Fibroblast of skin of left biceps (primary cell): ENCODE measurements around the gene CNST.
"Not testable (repeated sequence)": the region's sequence is repeated elsewhere in the genome, so short reads cannot be mapped to it uniquely, and the experiment has no call there.

Experiments used
- DNase-seq, 2 experiments: peaks; one replicate each; pipeline ENCODE4 v3.0.0-alpha.2; 2013; ENCODE audit warnings: low read depth in 2 of 2

The CNST gene

DNA sequence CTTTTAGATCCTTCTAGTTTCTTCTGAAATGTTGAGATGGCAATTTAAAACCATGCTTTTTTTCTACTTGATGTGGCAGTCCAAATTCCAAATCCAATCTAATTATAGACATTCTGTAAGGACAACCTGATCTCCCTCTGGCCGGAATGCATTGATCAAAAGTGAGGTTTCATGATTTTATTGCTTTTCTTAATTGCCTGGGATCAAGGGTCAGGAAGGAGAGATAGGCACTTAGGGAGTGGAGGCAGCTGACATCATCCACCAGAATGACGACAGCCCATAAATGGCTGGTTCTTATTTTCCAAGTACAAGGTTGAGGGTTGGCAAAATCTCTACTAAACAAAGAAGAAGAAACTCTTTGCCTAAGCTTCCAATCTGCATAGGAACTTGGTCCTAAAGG is 111.6 kb downstream of the CNST start:
- no peak for DNase-seq

DNA sequence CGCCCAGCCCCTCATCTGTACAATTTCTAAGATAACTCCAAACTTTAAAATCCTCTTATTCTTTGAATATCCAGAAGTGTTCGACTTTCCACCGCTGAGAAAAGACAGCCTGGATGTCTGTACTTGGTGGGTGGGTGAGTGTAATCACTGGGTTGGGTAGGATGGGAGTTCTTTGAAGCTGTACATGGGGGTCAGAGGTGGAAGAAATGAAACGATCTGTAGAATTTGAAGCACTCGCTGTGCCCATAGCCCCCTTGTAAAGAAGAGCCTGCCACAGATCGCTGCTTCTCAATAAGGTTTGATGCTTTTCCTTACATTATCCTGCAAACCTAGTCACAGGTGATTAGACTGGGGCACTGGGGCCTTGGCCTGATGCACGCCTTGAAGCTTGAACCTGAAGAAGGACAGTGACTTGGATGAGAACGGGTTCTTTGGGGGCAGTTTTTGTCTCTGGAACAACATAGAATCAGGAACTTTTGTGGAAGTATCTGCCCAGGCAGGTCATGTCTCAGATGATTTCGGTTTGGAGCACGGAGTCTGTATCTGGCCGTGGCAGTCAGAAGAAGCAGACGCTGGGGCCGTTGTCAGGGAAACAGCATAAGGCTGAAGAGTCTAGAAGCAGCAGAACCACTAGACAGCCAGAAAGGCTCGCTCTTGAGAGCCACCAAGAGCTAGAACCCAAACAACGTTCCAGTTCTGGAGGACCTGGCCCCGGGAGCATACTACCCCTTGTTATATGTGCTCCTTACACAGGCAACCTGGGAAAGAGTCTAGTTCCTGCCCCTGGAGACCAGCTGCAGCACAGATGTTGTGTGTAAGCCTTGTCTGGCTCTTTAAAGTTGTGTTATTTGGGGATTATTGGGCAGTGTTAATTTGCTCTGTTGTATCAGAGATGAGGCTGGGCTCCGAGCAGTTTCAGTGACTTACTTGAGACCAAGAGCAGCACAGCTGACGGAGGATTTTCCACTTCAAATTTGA is 112.8 kb downstream of the CNST start:
- DNase-seq = no peak

DNA sequence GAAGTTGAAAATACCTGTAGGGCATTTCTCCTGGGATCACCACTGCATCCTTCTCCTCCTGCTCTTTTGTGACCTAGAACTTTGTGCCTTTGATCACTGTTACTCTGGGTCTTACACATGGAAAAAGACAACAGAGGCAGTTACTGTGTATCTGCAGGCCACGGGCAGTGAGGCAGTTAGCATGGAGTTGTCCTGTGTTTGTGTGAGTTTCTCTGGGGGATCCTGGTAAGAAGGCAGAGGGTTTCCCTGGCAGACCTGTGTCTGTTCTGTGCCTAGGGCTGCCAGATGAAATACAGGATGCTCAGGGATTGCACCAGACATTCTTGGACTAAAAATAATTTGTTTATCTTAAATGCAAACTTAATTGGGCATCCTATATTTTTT is 113.5 kb downstream of the CNST start:
- DNase-seq = no peak

DNA sequence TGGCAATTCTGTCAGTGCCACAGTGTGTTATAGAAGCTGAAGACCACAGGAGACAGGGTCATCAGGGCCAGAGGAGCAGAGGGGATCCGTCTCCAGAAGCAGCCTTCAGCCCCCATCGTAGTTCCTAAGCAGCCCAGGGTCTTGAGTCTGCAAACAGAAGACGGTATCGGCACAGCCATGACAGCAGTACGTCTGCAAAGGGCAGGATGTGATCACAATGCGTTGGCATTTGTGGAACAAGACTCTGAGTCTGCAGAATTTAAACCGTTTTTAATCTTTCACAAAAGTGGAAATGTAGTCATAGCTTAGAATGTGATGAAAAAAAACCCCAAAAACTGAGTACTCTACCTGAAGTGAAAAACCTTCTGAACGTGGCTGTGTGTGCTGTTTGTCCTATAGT is 113.9 kb downstream of the CNST start:
- no peak for DNase-seq

DNA sequence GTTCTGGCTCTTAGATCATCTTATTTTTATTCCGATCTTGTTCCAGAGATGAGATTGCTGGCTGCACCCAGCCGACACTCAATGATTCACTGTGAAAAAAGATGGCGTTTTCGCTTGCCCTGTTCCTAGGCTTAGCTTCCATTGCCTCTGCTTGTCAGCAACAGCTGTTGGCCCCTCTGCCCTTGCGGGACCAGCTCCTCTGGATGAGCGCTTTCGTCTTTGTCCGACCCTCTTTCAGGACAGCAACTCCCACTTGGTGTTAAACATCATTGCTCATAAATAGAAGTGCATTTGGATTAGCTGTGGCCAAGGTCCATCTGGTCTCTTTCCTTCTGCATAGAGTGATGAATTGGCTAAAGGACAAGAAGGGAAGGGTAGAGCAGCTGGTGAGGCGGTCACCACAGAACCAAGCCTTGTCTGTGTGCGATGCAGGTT is 114.5 kb downstream of the CNST start:
- DNase-seq = no peak

DNA sequence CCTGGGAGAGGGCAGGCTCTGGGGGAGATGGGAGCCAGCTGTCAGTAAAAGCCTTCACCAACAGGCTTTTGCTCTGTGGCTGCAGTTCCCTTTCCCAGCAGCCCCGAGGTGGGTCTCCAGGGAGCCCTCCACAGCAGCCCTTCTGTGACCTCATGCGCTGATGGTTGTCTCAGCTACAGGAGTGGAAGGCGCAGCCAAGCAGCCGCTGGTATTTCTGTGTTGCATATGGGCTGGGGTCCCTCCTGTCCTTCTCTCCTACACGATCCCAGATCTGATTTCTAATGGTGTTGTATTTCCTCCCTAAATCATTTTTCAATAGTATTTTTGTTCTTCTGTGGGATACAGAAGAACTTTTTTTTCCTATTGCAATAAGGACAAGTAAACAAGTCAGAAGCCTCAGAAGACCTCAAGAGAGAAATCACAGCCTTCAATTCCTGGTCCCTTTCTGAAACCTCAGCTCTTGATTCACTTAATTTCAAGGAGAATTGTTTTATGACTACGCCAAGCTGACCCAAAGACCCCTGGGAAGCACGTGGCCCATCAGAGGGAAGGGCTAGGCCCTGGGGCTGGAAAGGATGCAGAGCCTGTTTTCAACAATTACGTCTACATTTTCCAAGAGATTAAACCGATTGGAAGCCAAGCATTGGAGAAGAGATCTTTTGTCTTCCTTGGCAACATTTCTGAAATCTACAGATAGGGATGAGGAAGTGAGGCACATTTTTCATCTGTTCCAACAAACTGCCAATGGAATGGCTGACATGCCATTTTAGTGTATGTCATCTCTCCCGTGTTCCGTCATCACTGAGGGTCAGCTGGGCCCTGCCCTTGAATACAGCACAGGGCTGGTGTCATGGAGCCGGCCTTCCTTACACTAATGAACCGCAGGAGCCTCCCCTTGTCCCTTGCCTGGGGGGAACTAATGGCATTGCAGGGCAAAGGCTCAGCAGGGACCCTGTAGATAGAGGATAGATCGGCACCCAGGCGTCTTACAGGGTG is 115.9 kb downstream of the CNST start:
- no peak for DNase-seq

DNA sequence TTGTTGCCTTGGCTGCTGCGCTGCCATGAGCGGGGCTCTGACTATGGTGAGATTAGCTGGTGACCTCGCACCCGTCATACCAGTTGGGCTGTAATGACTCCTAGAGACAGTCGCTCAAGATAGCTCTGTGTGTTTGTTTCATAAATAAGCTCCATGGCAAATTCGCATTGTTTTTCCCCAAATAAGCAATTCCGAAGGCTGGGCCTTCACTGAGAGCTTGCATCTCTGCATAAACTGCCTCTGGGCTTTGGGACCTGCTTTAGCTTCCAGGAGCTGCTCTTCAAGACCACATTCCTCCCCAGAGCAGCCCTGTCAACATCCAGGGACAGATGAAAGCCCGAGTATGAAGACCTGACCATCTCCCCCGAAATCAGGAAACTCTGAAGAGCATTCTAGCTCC is 117.3 kb downstream of the CNST start:
- DNase-seq = no peak

DNA sequence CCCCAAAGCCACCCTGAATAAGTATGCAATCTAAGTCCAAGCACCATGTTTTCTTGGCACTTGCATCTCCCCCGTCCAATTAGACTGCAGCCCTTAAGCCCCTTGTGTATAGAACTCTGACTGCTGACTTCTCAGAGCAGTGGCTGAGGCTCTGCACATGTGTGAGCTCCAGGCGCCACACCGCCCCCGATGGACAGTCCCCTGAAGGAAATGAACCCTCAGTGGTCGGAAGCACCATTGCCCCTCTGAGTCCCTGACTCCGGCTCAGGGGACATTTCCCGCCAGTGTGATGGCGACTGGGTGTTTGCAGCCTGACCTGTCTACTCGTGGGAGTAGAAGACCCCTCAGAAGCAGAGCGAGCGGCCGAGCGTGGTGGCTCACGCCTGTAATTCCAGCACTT is 120.7 kb downstream of the CNST start:
- DNase-seq = no peak

DNA sequence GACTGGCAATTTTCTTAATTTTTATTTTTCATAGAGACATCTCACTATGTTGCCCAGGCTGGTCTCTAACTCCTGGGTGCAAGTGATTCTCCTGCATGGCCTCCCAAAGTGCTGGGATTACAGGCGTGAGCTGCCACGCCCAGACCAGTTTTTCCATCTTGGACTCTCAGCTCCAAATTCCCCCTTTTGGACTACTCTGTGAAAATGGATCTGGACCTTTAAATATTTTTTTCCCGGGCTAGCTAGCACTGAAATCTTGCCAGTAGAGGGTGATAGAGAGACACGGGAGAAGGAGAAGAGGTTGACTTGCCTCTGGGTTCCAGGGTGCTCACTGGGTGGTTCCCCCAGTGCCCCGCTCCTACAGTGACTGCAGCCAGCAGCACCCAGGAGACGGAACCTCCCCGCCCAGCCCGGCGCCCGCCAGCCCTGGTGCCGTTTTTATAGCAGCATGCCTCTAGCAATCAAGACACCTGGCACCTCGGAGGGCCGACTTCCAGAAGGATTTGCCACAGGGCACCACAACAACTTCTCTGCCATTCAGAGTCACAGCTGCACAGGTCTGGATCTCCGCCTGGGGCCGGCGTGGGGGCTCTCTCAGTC is 123.3 kb downstream of the CNST start:
- DNase-seq = peak; percentile 33 to 46

DNA sequence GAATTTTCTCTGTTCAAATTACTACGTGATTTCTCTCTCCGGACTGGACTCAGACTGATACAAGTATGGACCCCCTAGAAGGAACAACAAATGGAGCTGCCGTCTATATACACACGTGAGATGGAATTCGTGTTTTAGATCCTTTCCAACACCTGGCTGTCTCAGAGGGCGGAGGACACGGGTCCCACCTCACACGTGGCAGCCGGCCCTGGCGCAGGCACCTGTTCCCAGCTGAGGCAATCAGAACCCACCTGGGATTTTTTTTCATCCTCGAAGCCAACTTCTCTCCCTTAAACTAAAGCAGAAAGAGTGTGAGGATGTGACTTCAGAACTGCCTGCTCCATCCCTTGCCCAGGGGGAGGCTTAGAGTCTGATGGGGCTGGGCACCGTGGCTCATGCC is 123.8 kb downstream of the CNST start:
- no peak for DNase-seq

DNA sequence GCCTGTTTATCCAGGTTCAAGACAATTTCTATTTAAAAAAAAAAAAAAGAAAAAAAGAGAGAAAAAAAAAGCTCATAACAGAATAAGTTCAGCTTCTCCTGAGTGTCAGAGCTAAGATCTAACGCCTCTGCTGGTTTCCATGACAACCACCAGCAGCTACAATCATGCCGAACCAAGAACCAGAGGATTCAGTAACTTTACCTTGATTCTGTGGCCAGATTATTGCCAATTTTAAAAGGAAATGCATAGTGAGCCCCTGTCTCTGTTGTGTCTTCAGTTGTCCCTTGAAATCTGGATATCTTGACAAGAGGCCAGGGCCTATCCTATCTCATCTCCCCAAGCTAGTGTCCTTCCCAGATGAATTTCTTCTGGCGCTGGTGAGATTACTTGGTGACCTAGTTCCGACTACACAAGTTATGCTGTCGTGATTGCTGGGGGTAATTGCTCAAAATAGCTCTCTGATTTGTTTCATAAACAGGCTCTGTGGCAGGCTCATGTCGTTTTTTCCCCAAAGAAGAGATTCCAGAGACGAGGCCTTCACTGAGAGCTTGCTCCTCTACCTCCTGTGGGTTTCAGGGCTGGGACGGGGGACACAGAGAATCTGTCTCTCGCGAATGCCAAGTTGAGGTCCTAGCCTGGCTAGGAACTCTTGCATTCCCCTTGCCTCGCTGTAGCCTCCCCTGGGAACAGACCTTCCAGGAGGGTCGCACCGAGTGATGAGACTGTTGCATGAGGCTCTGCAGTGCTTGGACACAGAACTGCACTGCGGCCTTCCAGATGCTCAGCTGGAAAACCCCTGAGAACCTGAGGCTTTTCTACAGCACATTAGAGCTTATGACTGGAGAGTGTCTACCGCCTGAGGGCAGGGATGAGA is 125.6 kb downstream of the CNST start:
- no peak for DNase-seq

DNA sequence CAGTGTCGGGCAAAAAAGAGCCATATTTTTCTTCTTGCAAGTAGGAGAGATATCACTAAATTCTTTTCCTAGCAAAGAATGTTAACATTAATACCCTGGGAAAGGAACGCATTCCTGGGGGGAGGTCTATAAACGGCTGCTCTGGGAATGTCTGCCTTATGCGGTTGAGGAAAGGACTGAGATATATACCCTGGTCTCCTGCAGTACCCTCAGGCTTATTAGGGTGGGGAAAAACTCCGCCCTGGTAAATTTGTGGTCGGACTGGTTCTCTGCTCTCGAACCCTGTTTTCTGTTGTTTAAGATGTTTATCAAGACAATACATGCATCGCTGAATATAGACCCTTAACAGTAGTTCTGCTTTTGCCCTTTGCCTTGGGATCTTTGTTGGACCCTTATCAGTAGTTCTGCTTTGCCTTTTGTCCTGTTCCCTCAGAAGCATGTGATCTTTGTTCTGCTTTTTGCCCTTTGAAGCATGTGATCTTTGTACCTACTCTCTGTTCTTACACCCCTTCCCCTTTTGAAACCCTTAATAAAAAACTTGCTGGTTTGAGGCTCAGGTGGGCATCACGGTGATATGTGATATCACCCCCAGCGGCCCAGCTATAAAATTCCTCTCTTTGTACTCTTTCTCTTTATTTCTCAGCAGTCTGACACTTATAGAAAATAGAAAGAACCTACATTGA is 128.1 kb downstream of the CNST start:
- not testable (repeated sequence) for DNase-seq

DNA sequence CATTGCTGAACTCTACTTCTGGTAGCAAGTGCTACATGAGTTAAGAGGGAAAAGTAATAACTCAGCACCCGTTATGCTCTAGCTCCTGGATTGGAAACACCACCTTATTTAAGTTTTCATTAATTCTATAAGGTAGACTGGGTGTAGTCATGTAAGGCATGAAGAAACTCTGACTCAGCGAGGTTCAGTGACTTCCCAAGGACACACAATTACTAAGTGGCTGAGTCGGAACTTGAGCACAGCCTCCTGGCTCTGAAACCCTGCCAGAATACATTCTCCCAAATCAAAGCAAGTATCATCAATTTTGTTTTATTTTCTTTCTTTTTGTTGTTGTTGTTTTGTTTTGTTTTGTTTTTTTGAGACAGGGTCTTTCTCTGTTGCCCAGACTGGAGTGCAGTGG is 128.9 kb downstream of the CNST start:
- no peak for DNase-seq

DNA sequence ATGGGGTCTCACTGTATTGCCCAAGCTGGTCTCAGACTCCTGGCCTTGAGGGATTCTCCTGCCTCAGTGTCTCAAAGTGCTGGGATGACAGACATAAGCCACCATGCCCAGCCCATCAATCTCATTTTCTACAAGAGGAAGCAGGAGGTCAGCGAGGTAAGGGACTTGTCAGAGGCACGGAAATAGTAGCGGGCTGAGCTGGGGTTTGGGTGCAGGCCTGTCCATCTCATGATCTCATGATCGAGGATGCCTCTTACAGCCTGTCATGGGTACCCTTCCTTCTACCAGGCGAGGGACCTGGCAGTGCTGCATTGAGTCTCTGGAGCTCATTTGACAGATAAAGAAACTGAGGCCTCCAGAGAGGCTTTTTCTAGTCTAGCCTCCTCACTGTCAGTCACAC is 129.4 kb downstream of the CNST start:
- DNase-seq = no peak

DNA sequence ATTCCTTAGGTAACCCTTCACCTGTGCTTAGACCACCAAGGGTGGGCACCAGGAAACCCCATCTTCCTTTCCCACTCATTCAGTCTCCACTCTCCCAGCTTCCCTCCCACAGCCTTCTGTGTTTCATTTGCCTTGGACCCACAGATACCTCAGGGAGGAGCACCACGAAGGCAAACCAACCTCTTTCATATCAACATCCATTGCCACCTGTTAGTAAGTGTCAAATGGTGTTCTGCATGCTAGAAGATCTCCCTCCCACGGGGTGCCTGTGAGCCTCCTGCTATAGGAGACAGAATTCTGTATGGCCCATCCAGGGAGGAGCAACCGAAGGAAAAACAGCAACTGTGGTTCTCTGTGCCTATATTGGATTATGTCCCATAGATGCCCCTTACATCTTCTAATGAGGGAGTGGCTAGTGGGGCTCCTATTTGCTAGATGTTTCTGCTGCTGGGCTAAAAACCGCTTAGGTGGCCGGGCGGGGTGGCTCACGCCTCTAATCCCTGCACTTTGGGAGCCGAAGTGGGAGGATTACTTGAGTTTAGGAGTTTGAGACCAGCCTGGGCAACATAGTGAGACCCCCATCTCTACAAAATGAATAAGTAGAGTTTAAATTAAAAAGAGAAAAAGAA is 132.3 kb downstream of the CNST start:
- DNase-seq = no peak

DNA sequence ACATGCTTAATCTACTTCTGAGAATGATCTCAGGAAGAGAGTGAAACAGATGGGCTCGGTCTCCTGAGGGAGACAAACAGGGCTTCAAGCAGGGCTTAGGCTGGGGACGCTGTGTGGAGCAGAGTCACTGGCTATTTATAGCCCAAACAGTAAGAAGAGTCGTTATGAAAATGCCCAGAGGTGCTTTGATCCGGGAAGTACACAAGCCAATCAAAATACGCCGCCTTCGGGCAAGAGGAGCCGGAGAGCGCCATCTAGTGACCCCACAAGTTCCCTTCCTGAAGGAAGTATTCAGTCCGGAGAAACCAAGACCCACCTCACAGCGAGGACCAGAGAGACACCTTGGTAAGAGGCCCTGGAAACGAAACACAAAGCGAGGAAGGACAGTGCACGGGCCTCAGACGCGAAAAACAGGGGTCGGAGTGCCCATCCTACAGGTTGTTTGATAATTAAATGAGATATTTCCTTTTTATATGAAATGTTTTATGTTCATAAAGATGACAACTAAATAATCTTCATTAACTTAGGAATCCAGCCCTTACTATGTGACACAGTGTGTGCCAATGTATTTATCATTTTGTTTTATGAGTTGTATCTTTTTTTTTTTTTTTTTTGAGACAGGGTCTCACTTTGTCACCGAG is 133.0 kb downstream of the CNST start:
- peak; percentile 84 to 85 for DNase-seq

DNA sequence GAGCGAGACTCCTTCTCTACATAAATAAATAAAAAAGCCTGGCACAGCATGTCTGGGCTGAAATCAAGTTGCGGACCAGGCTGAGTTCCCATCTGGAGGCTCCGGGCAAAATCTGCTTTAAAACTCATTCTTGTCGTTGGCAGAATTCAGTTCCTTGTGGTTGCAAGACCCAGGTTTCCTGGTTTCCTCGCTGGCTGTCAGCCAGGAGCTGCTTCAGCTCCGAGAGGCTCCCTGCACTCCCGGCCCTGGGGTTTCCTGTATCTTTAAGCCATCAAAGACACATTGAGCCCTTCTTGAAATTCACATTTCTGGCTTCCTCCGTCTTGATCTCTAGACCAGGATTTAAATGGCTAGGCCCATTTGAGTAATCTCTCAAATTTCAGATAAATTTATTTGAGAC is 137.3 kb downstream of the CNST start:
- no peak for DNase-seq

DNA sequence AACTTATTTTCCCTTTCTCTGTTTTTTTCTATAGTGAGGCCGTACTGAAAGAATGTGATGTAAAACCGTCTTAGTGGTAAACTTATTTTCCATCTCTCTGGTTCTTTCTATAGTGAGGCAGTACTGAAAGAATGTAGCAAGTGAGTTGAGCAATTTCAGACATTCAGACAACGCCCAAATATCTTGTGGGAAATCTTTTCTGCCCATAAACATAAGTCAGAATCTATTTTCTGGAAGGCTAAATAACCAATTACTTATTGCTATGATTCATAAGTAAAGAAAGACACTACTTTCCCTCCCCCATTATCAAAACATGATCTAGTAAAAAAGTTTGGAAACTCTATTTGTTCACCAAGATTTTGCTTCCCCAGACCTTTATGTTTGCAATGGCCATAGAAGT is 139.1 kb downstream of the CNST start:
- peak; percentile 93 for DNase-seq

DNA sequence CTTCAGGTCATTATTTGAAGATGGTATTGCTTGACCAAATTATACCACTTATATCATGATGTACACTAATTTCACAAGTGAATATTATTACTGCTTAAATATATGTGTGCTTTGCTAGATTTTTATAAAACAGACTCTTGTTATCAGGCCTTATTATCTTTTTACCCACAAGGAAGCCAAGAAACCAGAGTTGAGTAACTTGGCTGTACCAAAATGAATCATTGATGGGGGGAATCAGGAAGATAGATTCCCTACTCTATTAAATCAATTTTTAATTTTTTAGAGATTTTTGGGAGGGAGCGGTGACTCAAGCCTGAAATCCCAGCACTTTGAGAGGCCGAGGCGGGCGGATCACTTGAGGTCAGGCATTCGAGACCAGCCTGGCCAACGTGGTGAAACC is 141.9 kb downstream of the CNST start:
- no peak for DNase-seq

DNA sequence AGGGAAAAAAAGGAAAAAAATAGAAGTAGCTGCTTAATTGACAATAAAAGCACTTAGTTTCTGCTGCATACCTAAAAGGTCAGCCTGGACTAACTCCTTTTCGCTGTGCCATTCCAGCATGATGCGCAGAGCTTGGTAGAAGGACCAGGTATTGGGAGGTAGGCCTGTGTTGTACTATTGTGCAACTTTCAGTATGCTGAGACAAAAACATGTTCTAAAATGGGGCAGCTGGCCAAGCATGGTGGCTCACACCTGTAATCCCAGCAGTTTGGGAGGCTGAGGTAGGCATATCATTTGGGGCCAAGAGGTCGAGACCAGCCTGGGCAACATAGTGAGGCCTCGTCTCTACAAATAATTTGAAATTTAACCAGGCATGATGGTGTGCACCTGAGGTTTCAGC is 142.9 kb downstream of the CNST start:
- no peak for DNase-seq
